Measurements from ENCODE around the gene RFX2. TPM values are rescaled to one million over a fixed set of nuclear protein-coding genes. Genes with fewer than 3 reads are reported as not detected.
A peak's percentile ranks its signal among the peaks of the same experiment; 100 is the strongest.

Gene RFX2
- total RNA-seq, 2 experiments from 2014 or later: 4.7 to 6.0 TPM

DNA sequence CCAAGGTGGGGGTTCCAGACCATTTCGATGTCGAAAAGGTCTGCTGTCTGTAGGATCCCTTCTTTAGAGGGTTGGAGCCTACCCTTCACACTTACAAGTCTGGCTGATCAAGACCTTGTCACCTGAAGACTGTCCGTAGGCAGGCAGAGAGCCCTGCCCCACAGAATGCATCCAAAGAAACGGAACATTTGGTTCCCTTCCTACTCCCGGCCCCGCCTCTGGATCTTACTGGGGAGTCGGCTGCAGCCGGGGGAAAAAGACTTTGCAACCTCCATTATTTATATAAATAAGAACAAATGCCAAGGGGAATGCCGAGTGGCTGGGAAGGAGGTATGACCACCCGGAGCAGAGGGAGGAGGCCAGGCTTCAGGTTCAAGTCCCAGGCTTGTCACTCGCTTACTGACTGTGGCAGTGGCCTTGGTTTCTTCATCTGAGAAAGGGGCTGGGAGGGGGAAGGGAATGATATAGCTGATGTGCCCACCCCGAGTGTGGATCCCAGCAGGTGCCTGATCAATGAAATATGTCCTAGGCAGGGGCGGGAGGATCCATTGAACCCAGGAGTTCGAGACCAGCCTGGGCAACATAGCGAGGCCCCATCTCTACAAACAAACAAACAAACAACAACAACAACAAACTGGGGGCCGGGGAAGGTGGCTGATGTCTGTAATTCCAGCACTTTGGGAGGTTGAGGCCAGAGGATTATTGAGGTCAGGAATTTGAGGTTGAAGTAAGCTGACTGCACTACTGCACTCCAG is 48.7 kb downstream of the RFX2 start:
- intact Hi-C loops (cut with micrococcal nuclease): no loop called here
- Mint-ChIP-seq H3K9me3 (no peaks in the 10 kb centered on the region), H3K4me1 (ENCODE audit: low read depth) (peaks cover 38% of the 10 kb centered on the region), H3K4me3 (peak overlapping the region; percentile 33), H3K36me3 (ENCODE audit: low read depth) (no peaks in the 10 kb centered on the region), H3K27ac (peak overlapping the region; percentile 5), H3K27me3 (ENCODE audit: low read depth) (peaks cover 2% of the 10 kb centered on the region)
- DNase-seq: no peak
- CTCF ChIA-PET: interaction anchor here (0.7 to 1.1 kb wide), 3 partner anchors 11 to 64 kb away, joined by 3 read pairs; no protein-coding TSS in a partner anchor

DNA sequence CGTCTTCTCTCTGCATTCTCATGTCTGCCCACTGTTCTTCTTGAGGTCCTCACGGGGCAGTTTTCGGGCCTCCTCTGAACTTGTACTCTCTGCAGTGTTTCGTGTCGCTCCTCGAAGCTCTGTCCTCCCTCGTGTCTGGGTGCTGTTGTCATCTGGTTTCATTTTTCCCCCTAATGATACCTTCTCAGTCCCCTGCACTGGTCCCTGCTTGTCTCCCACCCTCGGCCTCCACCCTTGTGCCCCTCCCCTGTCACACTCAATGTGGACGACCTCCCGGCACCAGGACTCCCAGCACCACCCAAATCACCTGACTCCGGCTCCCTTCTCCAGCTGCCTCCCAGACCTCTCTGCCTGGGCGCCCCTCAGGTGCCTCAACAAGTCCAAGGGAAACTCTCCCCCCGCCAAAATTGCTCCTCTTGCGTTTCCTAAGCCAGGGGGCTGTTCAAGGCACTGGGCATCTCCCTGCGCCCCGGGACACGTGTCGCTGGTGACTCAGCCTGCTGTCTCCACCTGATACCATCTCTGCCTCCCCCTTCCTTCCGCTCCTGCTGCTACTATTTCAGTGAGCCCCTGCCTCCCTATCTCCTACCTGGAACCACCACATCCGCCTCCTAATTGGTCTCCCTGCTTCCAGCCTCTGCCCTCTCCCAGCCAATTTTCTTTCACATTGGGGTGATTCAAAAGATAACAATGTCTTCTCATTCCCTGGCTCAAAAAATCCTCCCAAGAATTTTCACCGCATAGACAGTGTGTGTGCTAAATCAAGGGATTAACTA is 49.5 kb downstream of the RFX2 start:
- intact Hi-C loops (cut with micrococcal nuclease): no loop called here
- Mint-ChIP-seq H3K27me3 (ENCODE audit: low read depth) (peaks cover 2% of the 10 kb centered on the region), H3K9me3 (no peaks in the 10 kb centered on the region), H3K4me3 (peak overlapping the region; percentile 33), H3K4me1 (ENCODE audit: low read depth) (peaks cover 31% of the 10 kb centered on the region), H3K27ac (peak overlapping the region; percentile 5), H3K36me3 (ENCODE audit: low read depth) (no peaks in the 10 kb centered on the region)
- CTCF ChIA-PET: no interaction called here
- peak; percentile 60 for DNase-seq

- CTCF ChIA-PET: no interaction called here
- H3K27ac Mint-ChIP-seq: no peak overlapping the region
- no peak overlapping the region for H3K4me3 Mint-ChIP-seq
- peaks cover 24% of the 10 kb centered on the region for H3K4me1 Mint-ChIP-seq (ENCODE audit: low read depth)
- H3K27me3 Mint-ChIP-seq (ENCODE audit: low read depth): peaks cover 2% of the 10 kb centered on the region
- DNase-seq: no peak
- no peaks in the 10 kb centered on the region for H3K36me3 Mint-ChIP-seq (ENCODE audit: low read depth)
- no peaks in the 10 kb centered on the region for H3K9me3 Mint-ChIP-seq
- intact Hi-C loops (cut with micrococcal nuclease): no loop called here
These were observed 50.2 kb downstream of the RFX2 start for GRCh38 chr19:6059988-6060599.

GRCh38 chr19:6059396-6059947 is 50.8 kb downstream of the RFX2 start:
- H3K4me3 Mint-ChIP-seq: no peak overlapping the region
- no peak for DNase-seq
- no peaks in the 10 kb centered on the region for H3K9me3 Mint-ChIP-seq
- H3K4me1 Mint-ChIP-seq (ENCODE audit: low read depth): peaks cover 22% of the 10 kb centered on the region
- intact Hi-C loops (cut with micrococcal nuclease): no loop called here
- no peaks in the 10 kb centered on the region for H3K36me3 Mint-ChIP-seq (ENCODE audit: low read depth)
- no peak overlapping the region for H3K27ac Mint-ChIP-seq
- CTCF ChIA-PET: no interaction called here
- H3K27me3 Mint-ChIP-seq (ENCODE audit: low read depth): peaks cover under 1% of the 10 kb centered on the region

- no peaks in the 10 kb centered on the region for H3K9me3 Mint-ChIP-seq
- CTCF ChIA-PET: no interaction called here
- peaks cover 22% of the 10 kb centered on the region for H3K4me1 Mint-ChIP-seq (ENCODE audit: low read depth)
- intact Hi-C loops (cut with micrococcal nuclease): no loop called here
- H3K27me3 Mint-ChIP-seq (ENCODE audit: low read depth): no peaks in the 10 kb centered on the region
- no peaks in the 10 kb centered on the region for H3K36me3 Mint-ChIP-seq (ENCODE audit: low read depth)
- no peak overlapping the region for H3K4me3 Mint-ChIP-seq
- H3K27ac Mint-ChIP-seq: no peak overlapping the region
- no peak for DNase-seq
These were observed 51.6 kb downstream of the RFX2 start for GRCh38 chr19:6058518-6059201.

DNA sequence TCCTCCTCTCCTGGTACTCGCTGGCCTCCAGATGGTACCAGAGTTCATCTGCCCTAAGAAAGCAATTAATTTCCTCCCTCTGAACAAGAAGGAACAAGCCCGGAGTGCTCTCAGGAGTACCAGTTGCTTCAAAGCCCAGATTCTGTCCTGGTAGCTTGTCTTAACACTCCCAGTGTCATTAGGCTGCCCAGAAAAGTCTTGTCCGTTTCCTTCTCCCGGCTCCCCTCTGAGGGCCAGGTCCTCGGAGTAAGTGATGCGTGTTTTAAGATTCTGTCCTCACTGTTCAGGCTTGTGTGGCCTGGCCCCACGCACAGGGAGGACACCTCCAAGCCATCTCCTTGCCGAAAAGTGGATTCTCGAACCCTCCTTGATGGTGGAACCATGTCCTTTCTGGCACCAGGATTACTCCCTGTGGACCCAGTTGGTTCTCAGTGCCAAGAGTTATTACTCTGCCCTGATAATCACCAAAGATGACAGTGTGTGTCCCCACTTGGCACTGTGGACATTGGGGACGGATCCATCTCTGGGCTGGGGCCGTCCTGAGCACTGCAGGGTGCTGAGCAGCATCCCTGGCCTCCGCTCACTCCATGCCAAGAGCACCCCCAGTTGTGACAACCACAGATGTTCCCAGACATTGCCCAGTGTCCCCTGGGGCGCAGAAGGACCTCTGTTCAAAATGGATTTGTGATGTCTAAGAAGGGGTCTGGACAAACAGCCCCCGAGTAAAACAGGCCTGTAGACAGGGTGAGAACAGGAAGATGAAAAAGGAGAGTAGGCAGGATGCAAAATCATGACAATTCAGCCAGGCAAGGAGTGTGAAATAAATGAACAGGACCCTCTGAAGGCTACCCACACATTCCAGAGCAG is 52.4 kb downstream of the RFX2 start:
- no peak overlapping the region for H3K27ac Mint-ChIP-seq
- no peak for DNase-seq
- H3K4me1 Mint-ChIP-seq (ENCODE audit: low read depth): peaks cover 22% of the 10 kb centered on the region
- H3K9me3 Mint-ChIP-seq: no peaks in the 10 kb centered on the region
- no peak overlapping the region for H3K4me3 Mint-ChIP-seq
- H3K27me3 Mint-ChIP-seq (ENCODE audit: low read depth): no peaks in the 10 kb centered on the region
- CTCF ChIA-PET: interaction anchor here (1.5 kb wide), 1 partner anchor 9 kb away, joined by 3 read pairs; no protein-coding TSS in a partner anchor
- H3K36me3 Mint-ChIP-seq (ENCODE audit: low read depth): no peaks in the 10 kb centered on the region
- intact Hi-C loops (cut with micrococcal nuclease): no loop called here

GRCh38 chr19:6056801-6057650 is 53.3 kb downstream of the RFX2 start:
- H3K4me3 Mint-ChIP-seq: no peak overlapping the region
- H3K27me3 Mint-ChIP-seq (ENCODE audit: low read depth): no peaks in the 10 kb centered on the region
- no peak overlapping the region for H3K27ac Mint-ChIP-seq
- intact Hi-C loops (cut with micrococcal nuclease): no loop called here
- H3K36me3 Mint-ChIP-seq (ENCODE audit: low read depth): no peaks in the 10 kb centered on the region
- CTCF ChIA-PET: interaction anchor here (1.5 kb wide), 1 partner anchor 8 kb away, joined by 3 read pairs; no protein-coding TSS in a partner anchor
- H3K4me1 Mint-ChIP-seq (ENCODE audit: low read depth): peaks cover 20% of the 10 kb centered on the region
- DNase-seq: peak; percentile 26
- H3K9me3 Mint-ChIP-seq: no peaks in the 10 kb centered on the region

DNA sequence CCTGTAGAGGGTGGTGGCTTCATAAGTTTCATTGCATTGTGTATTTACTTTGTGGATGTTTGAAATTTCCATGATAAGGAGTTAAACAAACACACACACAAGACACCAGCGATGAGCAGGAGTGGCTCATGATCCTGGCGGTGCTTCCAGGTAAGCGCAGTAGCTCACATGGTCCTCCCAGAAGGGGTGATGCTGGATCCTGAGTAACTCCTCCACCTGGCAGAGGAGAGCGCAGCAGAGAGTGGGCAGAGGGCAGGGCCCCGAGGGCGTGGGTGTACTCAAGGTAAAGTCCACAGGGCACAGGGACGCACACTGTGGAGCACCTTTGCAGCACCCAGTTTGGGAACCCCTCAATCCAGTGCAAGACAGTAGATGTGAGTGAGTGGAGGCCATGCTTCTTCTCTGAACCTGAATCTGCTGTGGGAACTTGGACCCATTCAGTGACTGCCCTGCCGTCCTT is 54.0 kb downstream of the RFX2 start:
- H3K4me3 Mint-ChIP-seq: no peak overlapping the region
- no peak overlapping the region for H3K27ac Mint-ChIP-seq
- H3K27me3 Mint-ChIP-seq (ENCODE audit: low read depth): no peaks in the 10 kb centered on the region
- no peak for DNase-seq
- H3K36me3 Mint-ChIP-seq (ENCODE audit: low read depth): no peaks in the 10 kb centered on the region
- CTCF ChIA-PET: interaction anchor here (1.0 kb wide), 1 partner anchor 162 kb away, joined by 3 read pairs; no protein-coding TSS in a partner anchor
- intact Hi-C loops (cut with micrococcal nuclease): no loop called here
- no peaks in the 10 kb centered on the region for H3K9me3 Mint-ChIP-seq
- peaks cover 14% of the 10 kb centered on the region for H3K4me1 Mint-ChIP-seq (ENCODE audit: low read depth)

DNA sequence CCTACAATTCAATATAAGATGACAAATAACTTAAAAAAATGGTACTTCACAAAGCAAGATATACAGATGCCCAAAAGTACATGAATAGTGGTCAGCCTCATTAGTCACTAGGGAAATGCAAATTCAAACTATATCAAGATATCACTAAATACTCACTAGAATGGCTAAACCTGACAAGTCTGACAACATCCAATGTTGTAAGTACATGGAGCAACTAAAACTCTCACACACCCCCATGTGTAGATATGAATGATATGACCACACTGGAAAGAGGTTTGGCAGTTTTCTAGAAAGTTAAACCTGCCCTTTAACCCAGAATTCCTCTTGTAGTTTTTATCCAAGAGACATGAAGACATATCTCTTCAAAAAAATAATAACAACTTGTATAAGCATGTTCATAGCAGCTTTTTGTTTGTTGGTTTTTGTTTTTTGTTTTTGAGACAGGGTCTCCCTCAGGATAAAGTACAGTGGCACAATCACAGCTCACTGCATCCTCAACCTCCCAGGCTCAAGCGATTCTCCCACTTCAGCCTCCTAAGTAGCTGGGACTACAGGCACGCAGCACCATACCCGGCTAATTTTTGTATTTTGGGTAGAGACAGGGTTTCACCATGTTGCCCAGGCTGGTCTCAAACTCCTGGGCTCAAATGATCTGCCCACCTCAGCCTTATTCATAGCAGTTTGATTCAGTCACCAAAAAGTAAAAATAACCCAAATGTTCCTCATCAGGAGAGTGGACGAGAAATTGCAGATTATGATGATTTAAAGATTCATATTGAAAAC is 55.1 kb downstream of the RFX2 start:
- Mint-ChIP-seq H3K27ac (no peak overlapping the region), H3K36me3 (ENCODE audit: low read depth) (no peaks in the 10 kb centered on the region), H3K27me3 (ENCODE audit: low read depth) (no peaks in the 10 kb centered on the region), H3K4me1 (ENCODE audit: low read depth) (peaks cover 3% of the 10 kb centered on the region), H3K4me3 (no peak overlapping the region), H3K9me3 (no peaks in the 10 kb centered on the region)
- DNase-seq: no peak
- intact Hi-C loops (cut with micrococcal nuclease): no loop called here
- CTCF ChIA-PET: interaction anchor here (0.6 to 1.0 kb wide), 3 partner anchors 67 to 163 kb away, joined by 3 to 4 read pairs (median 3); no protein-coding TSS in a partner anchor
